Prostate gland (tissue), 2 donors: ENCODE results near the gene MTHFD2. TPM values are rescaled to one million over a fixed set of nuclear protein-coding genes. Genes with fewer than 3 reads are reported as not detected.

Experiments used
- DNase-seq: peaks from one replicate; pipeline ENCODE4 v3.0.0-alpha.2; 2019; ENCODE audit warnings: low spot score
- H3K27ac ChIP-seq, 2 donors: fragments of 200-600 bp; sonication (generic); 2 replicates each; pipeline ENCODE4 v1.5.1; 2017 to 2019
- H3K27me3 ChIP-seq: fragments of 200-600 bp; sonication (generic); replicated peaks from 2 replicates; pipeline ENCODE4 v1.5.1; 2019; ENCODE audit not compliant: insufficient read depth
- H3K36me3 ChIP-seq, 2 donors: fragments of 200-600 bp; sonication (generic); 1 replicate in 1 of 2; 2 replicates in 1 of 2; pipeline versions ENCODE4 v1.5.1 to v1.8.1; 2017 to 2019
- H3K4me1 ChIP-seq: fragments of 200-600 bp; sonication (generic); replicated peaks from 2 replicates; pipeline ENCODE4 v1.5.1; 2019
- H3K4me3 ChIP-seq, 2 donors: fragments of 200-600 bp; sonication (generic); 2 replicates each; pipeline ENCODE4 v1.5.1; 2017 to 2019
- H3K9me3 ChIP-seq: fragments of 200-600 bp; sonication (generic); 2 replicates; pipeline ENCODE4 v1.5.1; 2017
- POLR2A ChIP-seq: fragments of 450-650 bp; IDR thresholded peaks from one replicate; pipeline ENCODE4 v1.6.1; 2016; ENCODE audit warnings: antibody characterized with exemption, mild to moderate bottlenecking
- POLR2AphosphoS5 ChIP-seq: sonication (generic); formaldehyde crosslinking; IDR thresholded peaks from one replicate; pipeline ENCODE4 v1.6.1; 2017; ENCODE audit warnings: antibody characterized with exemption
- WGBS: methylation state at CpG from one replicate; pipeline ENCODE4 v1.1.5; 2018; 5-methylcytosine and 5-hydroxymethylcytosine counted together
- intact Hi-C: fragments of 100-400 bp; cut with DNase I; formaldehyde crosslinking; loops from one replicate; pipeline ENCODE4 v1.14.2; 2022
- total RNA-seq, 2 donors: library from RNA; depleted of rRNA; stranded (reverse); fragments of >200 nt; gene quantifications; one replicate each; pipeline ENCODE4 v1.1.0, GENCODE V29; 2016
- TF ChIP-seq, protein P1 (sequence below), 4 experiments: fragments of 200-600 bp in 2 of 4; fragments of 450-650 bp in 2 of 4; sonication (generic) in 2 of 4; IDR thresholded peaks; 1 replicate in 3 of 4; 2 replicates in 1 of 4; pipeline ENCODE4 v1.5.1; 2016 to 2019; ENCODE audit warnings: antibody characterized with exemption in 4 of 4, mild to moderate bottlenecking in 2 of 4, moderate library complexity in 2 of 4

MTHFD2 gene
- total RNA-seq, 2 donors from 2014 or later: 16.9 to 25.6 TPM

DNA sequence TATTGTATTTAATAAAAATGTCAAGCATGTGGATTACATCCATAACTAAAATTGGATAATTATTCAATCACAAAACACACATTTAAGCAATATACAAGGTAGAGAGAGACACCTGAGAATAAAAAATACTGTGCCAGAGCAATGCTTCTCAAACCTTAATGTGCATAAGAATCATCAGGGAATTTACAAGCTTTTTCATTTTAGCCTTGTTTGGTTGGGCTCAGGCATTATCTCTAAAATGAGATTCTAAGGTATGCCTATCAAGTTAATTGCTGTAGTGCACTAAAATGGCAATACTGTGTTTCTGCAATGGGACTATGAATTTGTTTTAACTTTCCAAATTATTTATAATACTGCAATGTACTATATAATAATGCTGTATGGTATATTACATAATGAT lies 20.7 kb upstream of the MTHFD2 start:
- DNase-seq: no peak
- Histone ChIP-seq H3K4me1 (no peaks in the 10 kb centered on the region), H3K4me3 (peak overlapping the region; percentile 71 to 98), H3K27ac (peak overlapping the region; percentile 90 to 97), H3K9me3 (no peaks in the 10 kb centered on the region), H3K36me3 (no peaks in the 10 kb centered on the region), H3K27me3 (no peaks in the 10 kb centered on the region)
- no peak for TF ChIP-seq POLR2A
- intact Hi-C loops: no loop called here

DNA sequence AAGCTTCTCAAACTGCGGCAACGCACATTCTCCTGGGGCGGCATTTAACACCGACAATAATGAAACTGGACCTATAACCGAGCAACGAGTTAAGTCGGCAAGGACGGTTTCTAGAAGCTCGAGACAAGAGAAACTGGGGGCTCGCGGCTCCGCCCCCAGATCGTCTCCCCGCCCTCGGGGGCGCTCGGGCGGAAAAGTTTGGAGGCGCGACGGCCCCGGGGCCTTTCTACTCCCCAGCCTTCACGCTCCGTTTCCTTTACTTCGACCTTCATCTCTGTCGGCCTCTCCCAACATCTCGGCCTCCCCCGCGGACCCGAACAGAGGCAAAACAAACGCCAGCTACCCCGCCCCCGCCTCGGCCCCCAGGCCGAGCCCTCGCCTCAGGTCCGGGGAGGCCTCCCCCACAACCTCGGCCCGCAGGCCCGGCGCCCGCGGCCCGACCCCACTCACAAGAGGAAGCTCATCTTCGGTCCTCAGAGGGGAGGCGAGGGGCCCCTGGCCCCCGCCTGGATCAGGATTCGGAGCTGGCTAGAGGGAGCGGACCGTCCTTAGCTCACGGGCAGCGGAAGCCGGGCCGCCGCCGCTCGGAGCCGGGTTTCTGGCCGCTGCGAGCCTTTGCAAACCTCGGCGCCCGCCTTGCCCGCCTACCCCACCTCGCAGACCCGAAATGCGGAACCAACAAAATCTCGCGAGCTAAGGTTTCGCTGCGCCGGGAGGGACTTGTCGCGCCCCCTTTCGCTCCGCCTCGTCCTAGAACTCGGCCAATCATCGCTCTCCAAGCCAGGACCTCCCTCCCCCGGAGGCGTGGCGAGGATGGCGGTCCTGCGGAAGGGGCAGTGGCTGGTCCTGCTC lies 20.0 kb upstream of the MTHFD2 start, which contains the start of gene MOB1A:
Gene MOB1A, minus strand, starts transcription at position 669 of the 852 bp plus-strand sequence. Its CDS starts 205 bp downstream, at position 464.
- Histone ChIP-seq H3K27ac (peak within 1 kb of the TSS; percentile 90 to 97), H3K9me3 (no peaks in the 10 kb centered on the region), H3K27me3 (no peaks in the 10 kb centered on the region), H3K4me3 (peak within 1 kb of the TSS; percentile 71 to 98), H3K4me1 (no peaks in the 10 kb centered on the region), H3K36me3 (no peaks in the 10 kb centered on the region)
- under 1% methylated on average over 81 of the region's 84 CpGs for WGBS
- intact Hi-C loops: no loop called here
- DNase-seq: peak; percentile 98
- TF ChIP-seq POLR2AphosphoS5: peak; percentile 98
- TF ChIP-seq, protein P1, sequence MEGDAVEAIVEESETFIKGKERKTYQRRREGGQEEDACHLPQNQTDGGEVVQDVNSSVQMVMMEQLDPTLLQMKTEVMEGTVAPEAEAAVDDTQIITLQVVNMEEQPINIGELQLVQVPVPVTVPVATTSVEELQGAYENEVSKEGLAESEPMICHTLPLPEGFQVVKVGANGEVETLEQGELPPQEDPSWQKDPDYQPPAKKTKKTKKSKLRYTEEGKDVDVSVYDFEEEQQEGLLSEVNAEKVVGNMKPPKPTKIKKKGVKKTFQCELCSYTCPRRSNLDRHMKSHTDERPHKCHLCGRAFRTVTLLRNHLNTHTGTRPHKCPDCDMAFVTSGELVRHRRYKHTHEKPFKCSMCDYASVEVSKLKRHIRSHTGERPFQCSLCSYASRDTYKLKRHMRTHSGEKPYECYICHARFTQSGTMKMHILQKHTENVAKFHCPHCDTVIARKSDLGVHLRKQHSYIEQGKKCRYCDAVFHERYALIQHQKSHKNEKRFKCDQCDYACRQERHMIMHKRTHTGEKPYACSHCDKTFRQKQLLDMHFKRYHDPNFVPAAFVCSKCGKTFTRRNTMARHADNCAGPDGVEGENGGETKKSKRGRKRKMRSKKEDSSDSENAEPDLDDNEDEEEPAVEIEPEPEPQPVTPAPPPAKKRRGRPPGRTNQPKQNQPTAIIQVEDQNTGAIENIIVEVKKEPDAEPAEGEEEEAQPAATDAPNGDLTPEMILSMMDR (IDR thresholded peaks at IDR 0.05): no peak
- TF ChIP-seq POLR2A: peak; percentile 89

DNA sequence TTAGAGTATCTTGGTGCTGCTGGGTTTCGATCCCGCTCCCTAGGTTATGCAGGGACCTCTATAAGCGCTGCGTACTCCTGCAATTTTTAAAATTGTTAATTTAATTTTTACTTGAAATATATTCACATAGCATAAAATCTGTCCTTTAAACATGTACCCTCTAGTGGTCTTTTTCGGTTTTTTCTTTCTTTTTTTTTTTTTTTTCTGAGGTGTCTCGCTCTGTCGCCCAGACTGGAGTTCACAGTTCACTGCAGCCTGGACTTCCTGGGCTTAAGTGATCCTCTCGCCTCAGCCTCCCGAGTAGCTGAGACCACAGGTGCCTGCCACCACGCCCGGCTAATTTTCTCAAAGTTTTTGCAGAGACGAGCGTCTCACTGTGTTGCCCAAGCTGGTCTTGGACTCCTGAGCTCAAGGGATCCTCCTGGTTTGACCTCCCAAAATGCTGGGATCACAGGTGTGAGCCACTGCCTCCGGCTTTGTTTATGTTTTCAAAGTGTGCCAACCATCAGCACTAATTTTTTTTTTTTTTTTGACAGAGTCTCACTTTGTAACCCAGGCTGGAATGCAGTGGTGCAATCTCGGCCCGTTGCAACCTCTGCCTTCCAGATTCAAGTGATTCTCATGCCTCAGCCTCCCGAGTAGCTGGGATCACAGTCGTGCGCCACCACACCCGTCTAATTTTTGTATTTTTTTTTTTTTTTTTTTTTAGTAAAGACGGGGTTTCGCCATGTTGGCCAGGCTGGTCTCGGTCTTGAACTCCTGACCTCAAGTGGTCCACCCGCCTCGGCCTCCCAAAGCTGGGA lies 19.2 kb upstream of the MTHFD2 start:
- H3K36me3 ChIP-seq: no peaks in the 10 kb centered on the region
- peak overlapping the region; percentile 71 to 98 for H3K4me3 ChIP-seq
- no peak for DNase-seq
- 51% methylated on average over 25 of the region's 25 CpGs for WGBS
- H3K27me3 ChIP-seq: no peaks in the 10 kb centered on the region
- no peaks in the 10 kb centered on the region for H3K4me1 ChIP-seq
- TF ChIP-seq, protein P1 (IDR thresholded peaks at IDR 0.05): peak in 2 of 4 experiments; percentile 19 to 21
- no peak for TF ChIP-seq POLR2AphosphoS5
- peak overlapping the region; percentile 90 to 97 for H3K27ac ChIP-seq
- H3K9me3 ChIP-seq: no peaks in the 10 kb centered on the region
- intact Hi-C loops: no loop called here

DNA sequence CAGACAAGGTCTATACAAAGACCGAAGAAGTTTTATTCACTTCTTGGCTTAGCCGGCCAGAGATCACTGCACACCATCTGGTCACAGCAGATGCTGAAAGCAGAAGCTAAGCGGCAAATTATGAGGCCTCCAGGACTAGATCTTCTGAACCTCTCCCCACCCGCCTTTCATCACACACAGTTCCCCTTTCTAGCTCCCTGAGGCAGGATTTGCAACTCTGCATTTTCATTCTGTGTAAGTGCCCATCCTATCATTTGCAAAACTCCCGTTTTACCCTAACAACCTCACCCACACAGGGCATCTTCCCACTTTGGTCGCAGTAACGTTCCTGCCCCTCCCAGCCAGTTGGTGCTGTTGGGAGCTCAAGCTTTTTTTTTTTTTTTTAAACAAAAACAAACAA lies 16.7 kb upstream of the MTHFD2 start:
- no peak overlapping the region for H3K27ac ChIP-seq
- 46% methylated on average over 7 of the region's 7 CpGs for WGBS
- intact Hi-C loops: no loop called here
- DNase-seq: no peak
- TF ChIP-seq POLR2A: no peak
- TF ChIP-seq POLR2AphosphoS5: no peak
- TF ChIP-seq, protein P1 (IDR thresholded peaks at IDR 0.05): no peak
- no peak overlapping the region for H3K4me3 ChIP-seq
- no peaks in the 10 kb centered on the region for H3K36me3 ChIP-seq
- H3K27me3 ChIP-seq: no peaks in the 10 kb centered on the region
- H3K9me3 ChIP-seq: no peaks in the 10 kb centered on the region
- H3K4me1 ChIP-seq: no peaks in the 10 kb centered on the region

DNA sequence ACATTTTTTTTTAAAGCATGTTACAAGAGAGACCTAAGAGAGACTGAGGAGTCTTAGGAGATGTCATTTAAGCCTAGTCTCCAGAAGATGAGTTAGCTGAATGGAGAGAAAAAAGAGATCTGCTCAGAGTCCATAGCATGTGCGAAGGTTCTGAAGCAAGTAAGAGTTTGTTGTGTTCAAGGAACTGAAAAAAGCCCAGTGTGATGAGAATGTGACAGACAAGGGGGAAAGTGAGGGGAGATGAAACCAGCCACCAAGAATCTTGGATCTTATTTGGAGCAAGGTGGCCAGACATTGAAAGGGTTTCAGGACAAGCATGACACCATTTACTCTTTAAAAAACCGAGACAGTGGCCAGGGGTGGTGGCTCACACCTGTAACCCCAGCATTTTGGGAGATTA lies 14.5 kb upstream of the MTHFD2 start:
- Histone ChIP-seq H3K4me3 (no peak overlapping the region), H3K9me3 (no peaks in the 10 kb centered on the region), H3K27ac (no peak overlapping the region), H3K36me3 (no peaks in the 10 kb centered on the region), H3K27me3 (no peaks in the 10 kb centered on the region), H3K4me1 (no peaks in the 10 kb centered on the region)
- WGBS: 89% methylated on average over 2 of the region's 2 CpGs
- intact Hi-C loops: no loop called here
- TF ChIP-seq POLR2A: no peak
- TF ChIP-seq POLR2AphosphoS5: no peak
- TF ChIP-seq, protein P1 (IDR thresholded peaks at IDR 0.05): no peak
- DNase-seq: no peak
